Fibroblast of lung (primary cell): ENCODE results near the gene METTL26. TPM values are rescaled to one million over a fixed set of nuclear protein-coding genes. Genes with fewer than 3 reads are reported as not detected.

Source experiments
- DNase-seq, 2 donors: peaks; one replicate each; pipeline versions ENCODE4 v3.0.0 to v3.0.0-alpha.2; 2010; ENCODE audit warnings: low read depth in 2 of 2
- H2AFZ ChIP-seq: 2 replicates; pipeline ENCODE4 v1.5.1; 2012; ENCODE audit warnings: low read length, control low read depth, inconsistent platforms
- H3K27ac ChIP-seq: 2 replicates; pipeline ENCODE4 v1.5.1; 2011; ENCODE audit warnings: low read length, control low read depth; ENCODE audit not compliant: insufficient read depth
- H3K27me3 ChIP-seq: 2 replicates; pipeline ENCODE4 v1.5.1; 2011; ENCODE audit warnings: mild to moderate bottlenecking, low read length; ENCODE audit not compliant: control insufficient read depth, insufficient read depth
- H3K36me3 ChIP-seq: 2 replicates; pipeline ENCODE4 v1.5.1; 2011; ENCODE audit warnings: low read length; ENCODE audit not compliant: control insufficient read depth, insufficient read depth
- H3K4me1 ChIP-seq: 2 replicates; pipeline ENCODE4 v1.5.1; 2011; ENCODE audit warnings: low read length; ENCODE audit not compliant: control insufficient read depth, insufficient read depth; ENCODE audit errors: extremely low read depth
- H3K4me2 ChIP-seq: 2 replicates; pipeline ENCODE4 v1.5.1; 2011; ENCODE audit warnings: low read length, control low read depth; ENCODE audit not compliant: insufficient read depth; ENCODE audit errors: extremely low read depth
- H3K4me3 ChIP-seq, 4 experiments: fragments of 200-600 bp in 1 of 4; sonication (generic) in 1 of 4; replicated peaks in 1 of 4; 2 replicates each; pipeline ENCODE4 v1.5.1; 2011 to 2016; ENCODE audit warnings: low read length in 4 of 4, low read depth in 3 of 4, mild to moderate bottlenecking in 3 of 4, control low read depth in 2 of 4, inconsistent platforms in 1 of 4, mixed read lengths in 1 of 4; ENCODE audit not compliant: insufficient read depth in 1 of 4; ENCODE audit errors: control extremely low read depth in 1 of 4
- H3K79me2 ChIP-seq: 2 replicates; pipeline ENCODE4 v1.5.1; 2012; ENCODE audit warnings: mild to moderate bottlenecking, low read length, inconsistent platforms; ENCODE audit not compliant: control insufficient read depth, insufficient read depth
- H3K9ac ChIP-seq: 2 replicates; pipeline ENCODE4 v1.5.1; 2011; ENCODE audit warnings: mild to moderate bottlenecking, low read length, control low read depth; ENCODE audit not compliant: insufficient read depth
- H3K9me3 ChIP-seq: 2 replicates; pipeline ENCODE4 v1.5.1; 2012; ENCODE audit warnings: low read depth, low read length; ENCODE audit not compliant: control insufficient read depth, insufficient read depth
- H4K20me1 ChIP-seq: 2 replicates; pipeline ENCODE4 v1.5.1; 2011; ENCODE audit warnings: low read length; ENCODE audit not compliant: control insufficient read depth, insufficient read depth; ENCODE audit errors: extremely low read depth
- EZH2 ChIP-seq: IDR thresholded peaks from 2 replicates; pipeline ENCODE4 v1.5.1; 2012; ENCODE audit warnings: low read length, control low read depth, mild to moderate bottlenecking; ENCODE audit errors: missing control alignments
- polyA plus RNA-seq, 2 donors: library from polyadenylated mRNA; depleted of rRNA in 1 of 2; stranded (reverse) in 1 of 2; unstranded in 1 of 2; fragments of >200 nt; gene quantifications; 2 replicates each; pipeline ENCODE4 v1.2.1, GENCODE V29; 2011 to 2012; ENCODE audit warnings: missing spikeins in 1 of 2
- total RNA-seq: library from RNA; depleted of rRNA; stranded (reverse); fragments of >200 nt; gene quantifications from 2 replicates; pipeline ENCODE4 v1.2.1, GENCODE V29; 2014
- TF ChIP-seq, protein P1 (sequence below), 2 donors: IDR thresholded peaks in 1 of 2; conservative IDR thresholded peaks in 1 of 2; 1 replicate in 1 of 2; 2 replicates in 1 of 2; pipeline ENCODE4 v1.5.1; 2011 to 2012; ENCODE audit warnings: low read length in 2 of 2, control low read depth in 1 of 2, inconsistent platforms in 1 of 2, low read depth in 1 of 2, mild to moderate bottlenecking in 1 of 2

Gene METTL26
- total and polyA plus RNA-seq, 2 donors (not counting 1 experiment from before 2014, with no cell fraction given) = 39.2 to 71.7 TPM

DNA sequence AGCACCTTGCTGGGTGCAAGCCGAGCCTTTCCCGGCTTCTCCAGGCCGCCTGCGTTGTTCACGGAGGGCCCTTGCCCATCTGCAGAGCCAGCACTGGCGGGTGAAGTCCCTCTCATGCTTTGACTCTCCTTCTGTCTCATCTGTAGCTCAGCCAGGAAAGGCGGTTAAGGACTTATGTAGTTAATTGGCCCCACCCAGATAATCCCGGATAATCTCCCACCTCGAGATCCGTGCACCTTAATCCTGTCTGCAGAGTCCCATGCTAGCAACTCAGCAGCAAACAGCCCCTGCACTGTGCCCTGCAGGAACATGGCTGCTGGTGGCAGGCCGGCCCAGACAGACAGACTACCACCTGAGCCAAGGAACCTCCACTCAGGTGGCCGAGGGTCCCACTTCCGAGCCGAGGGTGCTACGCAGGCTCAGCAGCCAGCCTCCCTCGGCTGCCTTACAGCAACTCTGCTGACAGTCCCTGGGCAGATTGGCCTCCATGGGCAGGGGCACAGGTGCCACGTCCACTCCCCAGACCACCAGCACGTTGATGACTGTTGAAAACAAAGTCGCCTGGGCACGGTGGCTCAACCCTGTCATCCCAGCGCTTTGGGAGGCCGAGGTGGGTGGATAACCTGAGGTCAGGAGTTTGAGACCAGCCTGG is 29.3 kb downstream of the METTL26 start:
- Histone ChIP-seq H3K4me1 (no peaks in the 10 kb centered on the region), H3K79me2 (no peaks in the 10 kb centered on the region), H3K27me3 (no peaks in the 10 kb centered on the region), H3K27ac (no peak overlapping the region), H3K4me2 (no peak overlapping the region), H3K4me3 (no peak overlapping the region), H3K9me3 (no peaks in the 10 kb centered on the region), H3K36me3 (no peaks in the 10 kb centered on the region), H4K20me1 (no peaks in the 10 kb centered on the region), H3K9ac (no peak overlapping the region), H2AFZ (no peak overlapping the region)
- no peak for DNase-seq
- no peak for TF ChIP-seq EZH2
- TF ChIP-seq, protein P1, sequence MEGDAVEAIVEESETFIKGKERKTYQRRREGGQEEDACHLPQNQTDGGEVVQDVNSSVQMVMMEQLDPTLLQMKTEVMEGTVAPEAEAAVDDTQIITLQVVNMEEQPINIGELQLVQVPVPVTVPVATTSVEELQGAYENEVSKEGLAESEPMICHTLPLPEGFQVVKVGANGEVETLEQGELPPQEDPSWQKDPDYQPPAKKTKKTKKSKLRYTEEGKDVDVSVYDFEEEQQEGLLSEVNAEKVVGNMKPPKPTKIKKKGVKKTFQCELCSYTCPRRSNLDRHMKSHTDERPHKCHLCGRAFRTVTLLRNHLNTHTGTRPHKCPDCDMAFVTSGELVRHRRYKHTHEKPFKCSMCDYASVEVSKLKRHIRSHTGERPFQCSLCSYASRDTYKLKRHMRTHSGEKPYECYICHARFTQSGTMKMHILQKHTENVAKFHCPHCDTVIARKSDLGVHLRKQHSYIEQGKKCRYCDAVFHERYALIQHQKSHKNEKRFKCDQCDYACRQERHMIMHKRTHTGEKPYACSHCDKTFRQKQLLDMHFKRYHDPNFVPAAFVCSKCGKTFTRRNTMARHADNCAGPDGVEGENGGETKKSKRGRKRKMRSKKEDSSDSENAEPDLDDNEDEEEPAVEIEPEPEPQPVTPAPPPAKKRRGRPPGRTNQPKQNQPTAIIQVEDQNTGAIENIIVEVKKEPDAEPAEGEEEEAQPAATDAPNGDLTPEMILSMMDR (conservative IDR thresholded peaks at IDR 0.05 in 1 of 2, IDR thresholded peaks at IDR 0.05 in 1 of 2; ENCODE audit: low read depth in 1 of 2, low read length in 2 of 2) = no peak

GRCh38 chr16:603933-604332 is 32.2 kb downstream of the METTL26 start:
- Histone ChIP-seq H3K4me2 (no peak overlapping the region), H2AFZ (no peak overlapping the region), H4K20me1 (no peaks in the 10 kb centered on the region), H3K27ac (no peak overlapping the region), H3K4me3 (no peak overlapping the region), H3K79me2 (no peaks in the 10 kb centered on the region), H3K4me1 (no peaks in the 10 kb centered on the region), H3K27me3 (no peaks in the 10 kb centered on the region), H3K36me3 (no peaks in the 10 kb centered on the region), H3K9me3 (no peaks in the 10 kb centered on the region), H3K9ac (no peak overlapping the region)
- TF ChIP-seq, protein P1 (conservative IDR thresholded peaks at IDR 0.05 in 1 of 2, IDR thresholded peaks at IDR 0.05 in 1 of 2; ENCODE audit: low read depth in 1 of 2, low read length in 2 of 2) = no peak
- no peak for TF ChIP-seq EZH2
- DNase-seq = no peak

DNA sequence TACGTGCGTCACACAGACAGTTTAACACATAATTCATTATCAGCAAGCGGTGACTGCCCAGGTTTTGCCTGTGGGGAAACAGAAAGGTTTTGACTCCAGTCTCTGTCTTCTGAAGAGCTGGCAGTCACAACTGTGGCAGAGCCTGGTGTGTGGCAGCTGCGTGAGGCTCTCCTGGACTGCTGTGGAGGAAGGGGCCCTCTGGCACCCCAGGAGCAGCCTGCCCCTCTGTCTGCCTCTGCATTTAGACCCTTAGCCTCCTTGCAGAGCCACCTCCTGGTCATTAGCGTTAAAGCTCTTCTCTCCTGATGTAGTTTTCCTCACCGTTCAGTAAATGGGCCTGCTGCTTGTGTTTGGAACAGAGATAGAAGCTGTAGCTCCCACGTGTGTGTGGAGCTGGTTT is 35.3 kb downstream of the METTL26 start:
- peak in 1 of 2 donors; percentile 12 for DNase-seq
- H3K36me3 ChIP-seq = no peaks in the 10 kb centered on the region
- no peak overlapping the region for H2AFZ ChIP-seq
- no peaks in the 10 kb centered on the region for H3K27me3 ChIP-seq
- H3K4me2 ChIP-seq = no peak overlapping the region
- TF ChIP-seq, protein P1 (conservative IDR thresholded peaks at IDR 0.05 in 1 of 2, IDR thresholded peaks at IDR 0.05 in 1 of 2; ENCODE audit: low read depth in 1 of 2, low read length in 2 of 2) = peak in 1 of 2 donors; percentile 21
- no peak for TF ChIP-seq EZH2
- H3K27ac ChIP-seq = no peak overlapping the region
- no peaks in the 10 kb centered on the region for H3K9me3 ChIP-seq
- no peak overlapping the region for H3K4me3 ChIP-seq
- H4K20me1 ChIP-seq = no peaks in the 10 kb centered on the region
- peaks cover 2% of the 10 kb centered on the region for H3K79me2 ChIP-seq
- no peaks in the 10 kb centered on the region for H3K4me1 ChIP-seq
- no peak overlapping the region for H3K9ac ChIP-seq
